Kidney tubule cell (primary cell): ENCODE data around the gene DLK2.
A peak's percentile ranks its signal among the peaks of the same experiment; 100 is the strongest.
"Not testable (repeated sequence)": the region's sequence is repeated elsewhere in the genome, so short reads cannot be mapped to it uniquely, and the experiment has no call there.

Source experiments
- DNase-seq: peaks from one replicate; pipeline ENCODE4 v3.0.0-alpha.2; 2018; ENCODE audit warnings: low spot score

Gene DLK2

DNA sequence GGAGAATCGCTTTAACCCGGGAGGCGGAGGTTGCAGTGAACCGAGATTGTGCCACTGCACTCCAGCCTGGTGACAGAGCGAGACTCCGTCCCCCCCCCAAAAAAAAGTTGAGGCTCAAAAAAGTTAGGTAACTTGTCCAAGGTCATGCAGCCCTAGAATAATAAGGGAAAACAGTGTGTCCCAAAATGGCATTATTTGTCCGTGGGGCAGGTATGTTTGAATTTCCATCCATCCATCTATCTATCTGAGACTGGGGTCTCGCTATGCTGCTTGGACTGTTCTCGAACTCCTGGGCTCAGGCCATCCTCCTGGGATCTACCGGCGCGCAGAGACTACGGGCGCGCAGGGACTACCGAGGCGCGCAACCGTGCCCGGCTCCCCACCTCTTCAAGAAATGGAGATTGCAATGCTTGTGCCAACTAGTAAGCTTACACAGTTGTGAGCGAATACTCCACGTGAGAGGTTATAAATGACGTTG lies 28.4 kb downstream of the DLK2 start:
- DNase-seq = no peak

DNA sequence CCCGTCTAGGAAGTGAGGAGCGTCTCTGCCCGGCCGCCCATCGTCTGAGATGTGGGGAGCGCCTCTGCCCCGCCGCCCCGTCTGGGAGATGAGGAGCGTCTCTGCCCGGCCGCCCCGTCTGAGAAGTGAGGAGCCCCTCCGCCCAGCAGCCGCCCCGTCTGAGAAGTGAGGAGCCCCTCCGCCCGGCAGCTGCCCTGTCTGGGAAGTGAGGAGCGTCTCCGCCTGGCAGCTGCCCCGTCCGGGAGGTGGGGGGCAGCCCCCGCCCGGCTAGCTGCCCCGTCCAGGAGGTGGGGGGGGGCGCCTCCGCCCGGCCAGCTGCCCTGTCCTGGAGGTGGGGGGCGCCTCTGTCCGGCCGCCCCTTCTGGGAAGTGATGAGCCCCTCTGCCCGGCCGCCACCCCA lies 30.3 kb downstream of the DLK2 start:
- not testable (repeated sequence) for DNase-seq

DNA sequence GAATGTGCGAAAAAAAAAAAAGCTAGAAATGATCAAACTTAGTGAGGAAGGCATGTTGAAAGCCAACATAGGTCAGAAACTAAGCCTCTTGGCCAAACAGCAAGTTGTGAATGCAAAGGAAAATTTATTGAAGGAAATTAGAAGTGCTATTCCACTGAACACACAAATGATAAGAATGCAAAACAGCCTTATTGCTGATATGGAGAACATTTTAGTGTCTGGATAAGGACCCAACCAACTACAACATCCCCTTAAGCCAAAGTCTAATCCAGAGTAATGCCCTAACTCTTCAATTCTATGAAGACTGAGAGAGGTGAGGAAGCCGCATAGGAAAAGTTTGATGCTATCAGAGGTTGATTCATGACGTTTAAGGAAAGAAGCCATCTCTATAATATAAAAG lies 33.5 kb downstream of the DLK2 start:
- DNase-seq = no peak

DNA sequence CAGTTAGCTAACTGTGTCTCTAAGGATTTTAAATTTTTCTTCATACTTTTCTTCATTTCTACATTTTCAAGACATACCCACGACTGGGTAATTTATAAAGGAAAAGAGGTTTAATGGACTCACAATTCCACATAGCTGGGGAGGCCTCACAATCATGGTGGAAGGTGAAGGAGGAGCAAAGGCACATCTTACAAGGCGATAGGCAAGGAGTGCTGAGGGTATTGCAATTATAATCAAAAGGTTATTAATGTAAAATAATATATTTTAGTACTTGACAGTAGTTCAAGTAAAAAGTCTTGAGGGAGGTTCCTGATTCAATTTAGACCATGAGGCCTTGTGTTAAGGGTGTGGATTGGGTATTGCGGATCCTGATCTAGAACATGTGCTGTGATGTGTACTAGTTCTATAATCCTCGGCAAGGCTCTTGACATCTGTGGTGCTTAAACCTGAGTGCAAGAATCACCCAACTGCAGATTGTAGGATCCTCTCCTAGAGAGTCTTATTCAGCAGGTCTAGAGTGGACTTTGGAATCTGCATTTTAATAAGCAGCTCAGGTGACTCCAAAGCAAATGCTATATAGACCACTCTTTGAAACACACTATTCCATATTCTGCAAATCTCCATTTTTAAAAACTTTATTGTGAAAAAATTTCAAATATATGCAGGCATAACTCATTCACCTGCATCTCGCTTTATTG lies 35.2 kb downstream of the DLK2 start:
- DNase-seq = no peak

DNA sequence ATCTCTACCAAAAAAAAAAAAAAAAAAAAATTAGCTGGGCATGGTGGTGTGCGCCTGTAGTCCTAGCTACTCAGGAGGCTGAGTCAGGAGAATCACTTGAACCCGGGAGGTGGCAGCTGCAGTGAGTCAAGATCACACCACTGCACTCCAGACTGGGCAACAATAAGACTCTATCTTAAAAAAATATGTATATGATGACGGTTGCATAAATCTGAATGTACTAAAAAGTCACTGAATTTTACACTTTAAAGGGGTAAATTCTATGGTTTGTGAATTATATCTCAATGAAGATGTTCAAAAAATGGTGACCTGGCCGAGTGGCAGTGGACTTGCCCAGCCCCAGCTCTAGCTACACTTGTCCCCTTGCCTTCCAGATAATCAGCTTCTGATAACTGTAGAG lies 38.4 kb downstream of the DLK2 start:
- no peak for DNase-seq

DNA sequence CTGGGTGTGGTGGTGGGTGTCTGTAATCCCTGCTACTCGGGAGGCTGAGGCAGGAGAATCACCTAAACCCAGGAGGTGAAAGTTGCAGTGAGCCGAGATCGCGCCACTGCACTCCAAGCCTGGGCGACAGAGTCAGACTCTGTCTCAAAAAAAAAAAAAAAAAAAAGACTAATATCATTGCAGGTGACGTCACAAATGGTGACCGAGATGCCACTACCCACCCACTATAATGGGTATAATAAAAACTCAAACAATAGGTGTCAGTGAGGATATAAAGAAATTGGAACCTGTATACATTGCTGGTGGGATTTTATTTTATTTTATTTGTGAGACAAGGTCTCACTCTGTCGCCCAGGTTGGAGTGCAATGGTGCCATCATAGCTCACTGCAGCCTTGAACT lies 40.1 kb downstream of the DLK2 start:
- DNase-seq = not testable (repeated sequence)

DNA sequence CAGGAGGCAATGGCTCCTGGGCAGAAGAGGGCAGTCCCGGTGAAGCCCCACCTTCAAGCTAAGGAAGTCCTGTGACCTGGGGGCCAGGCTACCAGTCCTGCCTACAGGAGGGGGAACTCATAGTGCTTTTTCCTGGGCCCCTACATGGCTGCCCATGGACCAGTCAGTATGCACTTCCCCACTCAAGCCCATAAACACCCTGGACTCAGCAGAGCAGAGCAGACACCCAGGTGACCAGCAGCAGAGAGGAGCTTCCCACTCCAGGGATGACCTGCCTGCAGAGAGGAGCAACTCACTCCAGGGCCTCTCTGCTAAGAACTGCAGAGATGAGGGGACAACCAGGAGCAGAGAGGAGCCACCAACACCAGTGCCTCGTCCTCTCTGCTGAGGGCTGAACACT lies 42.3 kb downstream of the DLK2 start:
- DNase-seq = no peak

DNA sequence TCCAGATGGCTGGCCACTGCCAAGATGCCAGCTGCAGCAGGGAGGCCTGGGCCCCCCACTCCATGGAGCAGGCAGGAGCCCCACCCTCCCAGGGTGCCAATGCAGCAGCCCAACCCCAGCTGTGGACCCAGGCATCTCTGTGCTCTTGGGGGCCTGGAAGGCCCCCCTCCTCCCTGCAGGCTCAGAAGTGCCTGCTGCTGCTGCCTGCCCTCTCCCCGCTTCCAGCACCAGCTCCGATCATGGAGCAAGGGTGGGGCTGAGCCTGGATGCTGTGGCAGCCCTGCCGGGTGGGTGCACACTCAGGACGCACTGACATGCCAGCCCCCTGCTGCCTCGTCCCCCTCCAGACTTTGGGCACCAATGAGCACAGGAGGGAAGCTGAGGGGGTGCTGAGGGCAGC lies 42.8 kb downstream of the DLK2 start:
- DNase-seq = no peak

DNA sequence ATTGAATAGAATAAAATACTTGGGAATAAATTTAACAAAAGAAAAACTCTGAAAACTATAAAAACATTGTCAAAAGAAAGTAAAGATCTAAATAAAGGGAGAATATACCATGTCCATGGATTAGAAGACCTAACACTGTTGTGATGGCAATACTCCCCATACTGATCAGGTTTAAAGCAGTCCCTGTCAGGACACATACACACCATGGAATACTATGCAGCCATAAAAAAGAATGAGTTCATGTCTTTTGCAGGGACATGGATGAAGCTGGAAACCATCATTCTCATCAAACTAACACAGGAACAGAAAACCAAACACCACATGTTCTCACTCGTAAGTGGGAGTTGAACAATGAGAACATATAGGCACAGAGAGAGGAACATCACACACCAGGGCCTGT lies 44.6 kb downstream of the DLK2 start:
- DNase-seq = not testable (repeated sequence)

DNA sequence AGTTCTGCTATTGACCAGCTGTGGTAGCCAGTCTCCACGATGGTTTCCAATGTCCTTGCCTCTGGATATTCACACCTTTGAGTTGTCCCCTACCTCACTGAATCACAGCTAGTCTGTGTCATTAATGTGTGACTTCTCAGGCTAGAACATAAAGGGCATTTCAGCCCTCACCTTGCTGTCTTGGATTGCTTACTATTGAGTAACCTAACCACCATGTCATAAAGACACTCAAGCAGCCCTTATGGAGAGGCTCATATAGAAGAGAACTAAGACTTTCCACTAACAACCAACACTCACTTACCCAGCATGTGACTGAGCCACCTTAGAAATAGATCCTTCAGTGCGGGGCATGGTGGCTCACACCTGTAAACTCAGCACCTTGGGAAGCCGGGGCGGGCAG lies 47.1 kb downstream of the DLK2 start:
- DNase-seq = no peak

DNA sequence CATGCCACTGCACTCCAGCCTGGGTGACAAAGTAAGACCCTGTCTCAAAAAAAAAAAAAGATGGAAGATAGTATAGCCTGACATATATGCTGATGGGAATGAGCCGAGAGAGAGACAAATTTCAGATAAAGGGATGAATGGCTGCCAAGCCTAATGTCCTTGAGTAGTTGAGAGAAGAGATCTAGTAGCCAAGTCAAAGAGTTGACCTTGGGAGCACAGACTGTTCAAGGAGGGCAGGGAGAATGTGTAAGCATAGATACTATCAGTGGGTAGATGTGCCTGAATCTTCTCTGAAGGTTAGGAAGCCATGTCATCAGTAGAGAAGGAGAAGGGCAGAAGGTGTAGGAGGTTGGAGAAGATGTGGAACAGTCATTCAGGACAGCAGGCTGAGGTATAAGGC lies 48.1 kb downstream of the DLK2 start:
- no peak for DNase-seq

DNA sequence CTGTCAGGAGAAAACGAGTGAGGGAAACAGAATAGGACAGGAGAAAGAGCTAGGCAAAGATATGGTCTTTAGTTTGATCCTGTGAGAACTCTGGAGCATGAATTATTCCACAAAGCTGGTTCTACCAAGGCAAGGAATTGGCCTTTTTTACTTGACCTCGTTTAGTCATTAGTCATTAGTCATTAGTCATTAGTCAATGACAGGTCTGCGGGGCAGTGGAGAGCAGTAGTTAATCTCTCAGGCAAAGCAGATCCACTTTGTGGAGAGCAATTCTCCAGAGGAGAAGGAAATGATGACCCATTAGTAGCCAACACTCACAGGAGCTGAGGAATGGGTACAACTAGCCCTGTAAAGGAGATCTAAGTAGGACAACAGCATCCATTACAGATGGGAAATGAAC lies 50.0 kb downstream of the DLK2 start:
- peak; percentile 71 for DNase-seq

DNA sequence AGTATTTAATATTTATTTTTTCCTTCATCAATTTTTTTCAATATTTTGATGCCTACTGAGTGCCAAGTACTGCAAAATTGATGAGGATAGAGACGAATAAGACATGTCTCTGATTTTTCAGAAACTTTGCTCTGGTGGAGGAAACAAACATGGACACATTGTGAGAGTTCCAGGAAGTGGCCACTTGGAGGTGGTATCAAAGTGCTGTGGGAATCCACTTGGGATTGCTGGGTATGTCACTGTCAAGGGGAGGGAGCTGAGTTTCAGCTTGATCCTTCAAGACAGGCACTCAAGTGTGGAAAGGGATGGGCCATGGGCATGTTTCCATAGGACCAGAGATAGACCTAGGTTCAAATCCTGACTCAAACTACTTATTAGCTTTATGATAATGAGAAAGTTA lies 52.5 kb downstream of the DLK2 start:
- DNase-seq = peak; percentile 34

DNA sequence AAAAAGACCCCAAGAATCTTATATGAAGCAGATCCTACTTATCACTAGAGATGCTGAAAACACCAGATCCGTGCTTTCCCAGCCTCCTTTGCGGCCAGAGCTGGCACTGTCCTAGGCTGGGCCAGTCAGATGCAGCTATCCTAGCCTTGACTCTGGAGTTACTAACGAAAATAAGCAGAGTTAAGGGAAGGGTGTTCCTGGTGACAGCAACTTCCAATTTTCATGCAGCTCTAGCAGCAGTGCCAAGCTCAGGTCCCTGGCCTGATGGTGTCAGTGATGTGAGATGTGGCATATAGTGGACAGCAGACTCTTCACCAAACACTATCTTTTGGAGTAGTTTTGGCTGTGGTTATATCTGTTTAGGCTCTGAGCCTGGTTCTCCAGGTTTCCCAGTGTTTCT lies 53.6 kb downstream of the DLK2 start:
- DNase-seq = no peak
